MM.1S (cell line): ENCODE data around the gene TGFBR3.

Experiments used
- DNase-seq: peaks from one replicate; pipeline ENCODE4 v3.0.0-alpha.2; 2015
- H2AFZ ChIP-seq: fragments of 300-600 bp; sonication (generic); 2 replicates; pipeline ENCODE4 v1.6.0; 2016; ENCODE audit warnings: antibody characterized with exemption, low read length
- H3F3A ChIP-seq: fragments of 300-600 bp; sonication (generic); 2 replicates; pipeline ENCODE4 v1.6.1; 2016; ENCODE audit warnings: mild to moderate bottlenecking, antibody characterized with exemption, low read length, moderate library complexity, mixed read lengths; ENCODE audit not compliant: insufficient read depth
- H3K27ac ChIP-seq: fragments of 300-600 bp; sonication (generic); 2 replicates; pipeline ENCODE4 v1.5.1; 2016; ENCODE audit warnings: mild to moderate bottlenecking, low read length
- H3K27me3 ChIP-seq: fragments of 300-600 bp; sonication (generic); replicated peaks from 2 replicates; pipeline ENCODE4 v1.6.0; 2016; ENCODE audit warnings: low read length; ENCODE audit not compliant: insufficient read depth
- H3K36me3 ChIP-seq: fragments of 300-600 bp; sonication (generic); replicated peaks from 2 replicates; pipeline ENCODE4 v1.6.1; 2016; ENCODE audit warnings: mild to moderate bottlenecking, low read length, mixed read lengths; ENCODE audit not compliant: insufficient read depth
- H3K4me1 ChIP-seq: fragments of 300-600 bp; sonication (generic); 2 replicates; pipeline ENCODE4 v1.6.1; 2016; ENCODE audit warnings: low read length, mixed read lengths
- H3K4me2 ChIP-seq: fragments of 300-600 bp; sonication (generic); 2 replicates; pipeline ENCODE4 v1.6.0; 2016; ENCODE audit warnings: low read depth, low read length
- H3K4me3 ChIP-seq: fragments of 300-600 bp; sonication (generic); 2 replicates; pipeline ENCODE4 v1.5.1; 2016; ENCODE audit warnings: low read length, mixed read lengths
- H3K79me2 ChIP-seq: fragments of 300-600 bp; sonication (generic); 2 replicates; pipeline ENCODE4 v1.6.1; 2016; ENCODE audit warnings: mixed run types, low read length, mixed read lengths
- H3K9ac ChIP-seq: fragments of 300-600 bp; sonication (generic); 2 replicates; pipeline ENCODE4 v1.6.1; 2016; ENCODE audit warnings: low read length, mixed read lengths
- H3K9me2 ChIP-seq: fragments of 300-600 bp; sonication (generic); replicated peaks from 2 replicates; pipeline ENCODE4 v1.6.1; 2016; ENCODE audit warnings: mild to moderate bottlenecking, low read length, mixed read lengths; ENCODE audit not compliant: insufficient read depth
- H3K9me3 ChIP-seq: fragments of 300-600 bp; sonication (generic); replicated peaks from 2 replicates; pipeline ENCODE4 v1.6.1; 2016; ENCODE audit warnings: mild to moderate bottlenecking, low read length, mixed read lengths; ENCODE audit not compliant: insufficient read depth
- H4K20me1 ChIP-seq: fragments of 300-600 bp; sonication (generic); 2 replicates; pipeline ENCODE4 v1.6.1; 2016; ENCODE audit warnings: mild to moderate bottlenecking, low read length, moderate library complexity, mixed read lengths; ENCODE audit not compliant: insufficient read depth
- EZH2 ChIP-seq: fragments of 300-600 bp; sonication (generic); optimal IDR thresholded peaks from 2 replicates; pipeline ENCODE3; 2017; ENCODE audit warnings: low read depth, mild to moderate bottlenecking, antibody characterized with exemption, low read length, mixed read lengths
- EZH2phosphoT487 ChIP-seq: fragments of 300-600 bp; sonication (generic); IDR thresholded peaks from 2 replicates; pipeline ENCODE4 v1.6.1; 2018; ENCODE audit warnings: antibody characterized with exemption, low read length
- TF ChIP-seq, protein P1 (sequence below): fragments of 300-600 bp; sonication (generic); IDR thresholded peaks from 2 replicates; pipeline ENCODE4 v1.5.1; 2016; ENCODE audit warnings: antibody characterized with exemption, low read length, mixed read lengths

TGFBR3 gene

DNA sequence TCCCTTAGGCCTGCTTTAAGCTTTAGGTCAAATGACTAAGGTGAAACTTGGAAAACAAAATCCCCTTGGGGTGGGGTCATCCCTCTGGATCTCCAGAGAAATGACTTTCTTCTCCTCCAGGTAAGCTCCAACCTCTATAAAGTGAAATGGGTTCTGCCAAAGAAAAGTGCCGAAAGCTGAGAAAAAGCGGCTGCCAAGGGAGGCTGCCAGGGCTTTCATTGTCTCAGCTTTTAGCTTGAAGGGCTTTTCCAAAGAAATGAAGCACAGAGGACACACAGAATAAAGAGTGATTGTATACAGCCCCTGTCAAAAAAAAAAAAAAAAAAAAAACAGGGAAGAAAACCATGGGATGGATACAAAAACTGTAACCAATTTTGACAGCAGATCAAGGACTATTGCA is 126.9 kb downstream of the TGFBR3 start:
- no peak overlapping the region for H3K4me3 ChIP-seq
- no peaks in the 10 kb centered on the region for H3K4me1 ChIP-seq
- H3K9me3 ChIP-seq, result no peaks in the 10 kb centered on the region
- no peaks in the 10 kb centered on the region for H3F3A ChIP-seq
- no peaks in the 10 kb centered on the region for H3K79me2 ChIP-seq
- no peaks in the 10 kb centered on the region for H4K20me1 ChIP-seq
- H2AFZ ChIP-seq, result no peak overlapping the region
- H3K27ac ChIP-seq, result no peak overlapping the region
- H3K9ac ChIP-seq, result no peak overlapping the region
- no peaks in the 10 kb centered on the region for H3K36me3 ChIP-seq
- no peak overlapping the region for H3K4me2 ChIP-seq
- H3K27me3 ChIP-seq, result no peaks in the 10 kb centered on the region
- H3K9me2 ChIP-seq, result no peaks in the 10 kb centered on the region
- TF ChIP-seq, protein P1, sequence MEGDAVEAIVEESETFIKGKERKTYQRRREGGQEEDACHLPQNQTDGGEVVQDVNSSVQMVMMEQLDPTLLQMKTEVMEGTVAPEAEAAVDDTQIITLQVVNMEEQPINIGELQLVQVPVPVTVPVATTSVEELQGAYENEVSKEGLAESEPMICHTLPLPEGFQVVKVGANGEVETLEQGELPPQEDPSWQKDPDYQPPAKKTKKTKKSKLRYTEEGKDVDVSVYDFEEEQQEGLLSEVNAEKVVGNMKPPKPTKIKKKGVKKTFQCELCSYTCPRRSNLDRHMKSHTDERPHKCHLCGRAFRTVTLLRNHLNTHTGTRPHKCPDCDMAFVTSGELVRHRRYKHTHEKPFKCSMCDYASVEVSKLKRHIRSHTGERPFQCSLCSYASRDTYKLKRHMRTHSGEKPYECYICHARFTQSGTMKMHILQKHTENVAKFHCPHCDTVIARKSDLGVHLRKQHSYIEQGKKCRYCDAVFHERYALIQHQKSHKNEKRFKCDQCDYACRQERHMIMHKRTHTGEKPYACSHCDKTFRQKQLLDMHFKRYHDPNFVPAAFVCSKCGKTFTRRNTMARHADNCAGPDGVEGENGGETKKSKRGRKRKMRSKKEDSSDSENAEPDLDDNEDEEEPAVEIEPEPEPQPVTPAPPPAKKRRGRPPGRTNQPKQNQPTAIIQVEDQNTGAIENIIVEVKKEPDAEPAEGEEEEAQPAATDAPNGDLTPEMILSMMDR, result no peak
- TF ChIP-seq EZH2phosphoT487 (no peak), EZH2 (no peak)
- DNase-seq, result no peak

DNA sequence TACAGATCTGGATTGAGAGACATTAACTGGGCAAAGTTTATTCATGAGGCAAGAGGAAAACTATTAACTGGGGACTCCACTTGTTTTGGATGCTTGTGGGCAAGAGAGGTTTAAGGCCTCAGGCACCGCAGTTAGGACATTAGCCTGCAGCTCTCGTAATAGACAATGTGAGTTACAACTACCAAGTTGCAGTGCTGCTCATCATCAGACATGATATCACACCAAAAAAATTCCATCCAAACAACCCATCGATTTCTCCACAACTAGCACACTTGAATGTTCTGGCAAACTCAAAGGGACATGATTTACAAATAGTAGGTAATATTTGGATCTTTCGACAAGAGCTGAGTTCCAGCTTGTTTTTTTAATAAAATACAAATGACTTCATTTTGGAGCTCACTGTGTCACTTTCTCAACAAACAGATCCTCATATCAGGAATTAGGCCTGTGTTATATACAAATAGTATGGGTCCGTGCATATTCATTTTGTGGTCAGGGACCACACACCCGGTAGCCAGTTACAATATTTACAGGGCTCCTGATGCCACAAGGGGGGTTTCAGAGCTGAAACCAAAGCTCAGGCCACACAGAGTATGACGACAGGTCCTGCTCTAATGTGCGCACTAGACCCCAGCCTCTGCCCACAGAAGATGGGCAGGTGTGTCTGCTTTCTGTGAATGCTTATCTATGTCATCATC is 128.0 kb downstream of the TGFBR3 start:
- Histone ChIP-seq H3K9me2 (no peaks in the 10 kb centered on the region), H3K27me3 (no peaks in the 10 kb centered on the region), H3F3A (no peaks in the 10 kb centered on the region), H3K4me1 (no peaks in the 10 kb centered on the region), H3K9ac (no peak overlapping the region), H4K20me1 (no peaks in the 10 kb centered on the region), H3K36me3 (no peaks in the 10 kb centered on the region), H3K4me2 (no peak overlapping the region), H3K27ac (no peak overlapping the region), H3K9me3 (no peaks in the 10 kb centered on the region), H2AFZ (no peak overlapping the region), H3K4me3 (no peak overlapping the region), H3K79me2 (no peaks in the 10 kb centered on the region)
- DNase-seq, result no peak
- no peak for TF ChIP-seq EZH2

- H3K4me2 ChIP-seq, result no peak overlapping the region
These were observed 130.2 kb downstream of the TGFBR3 start for GRCh38 chr1:91755702-91756287.

GRCh38 chr1:91754816-91755580 is 131.0 kb downstream of the TGFBR3 start:
- Histone ChIP-seq H3K9ac (no peak overlapping the region), H3K4me3 (no peak overlapping the region), H3K27me3 (no peaks in the 10 kb centered on the region), H3K27ac (no peak overlapping the region), H3K4me1 (no peaks in the 10 kb centered on the region), H4K20me1 (no peaks in the 10 kb centered on the region), H3K9me3 (no peaks in the 10 kb centered on the region), H3K79me2 (no peaks in the 10 kb centered on the region), H3K9me2 (no peaks in the 10 kb centered on the region), H3K36me3 (no peaks in the 10 kb centered on the region), H3F3A (no peaks in the 10 kb centered on the region), H2AFZ (no peak overlapping the region), H3K4me2 (no peak overlapping the region)
- no peak for DNase-seq
- TF ChIP-seq EZH2phosphoT487 (no peak), EZH2 (no peak)
- TF ChIP-seq, protein P1, result no peak

More at GRCh38 chr1:91755702-91756287, 130.2 kb downstream of the TGFBR3 start:
- no peaks in the 10 kb centered on the region for H3K9me3 ChIP-seq
- no peak for DNase-seq
- H3K4me3 ChIP-seq, result no peak overlapping the region
- no peaks in the 10 kb centered on the region for H3K4me1 ChIP-seq
- H4K20me1 ChIP-seq, result no peaks in the 10 kb centered on the region
- H3K9me2 ChIP-seq, result no peaks in the 10 kb centered on the region
- no peaks in the 10 kb centered on the region for H3K36me3 ChIP-seq
- no peaks in the 10 kb centered on the region for H3F3A ChIP-seq
- H3K27ac ChIP-seq, result no peak overlapping the region
- no peak overlapping the region for H3K9ac ChIP-seq
- H2AFZ ChIP-seq, result no peak overlapping the region
- H3K79me2 ChIP-seq, result no peaks in the 10 kb centered on the region
- H3K27me3 ChIP-seq, result no peaks in the 10 kb centered on the region
- no peak for TF ChIP-seq EZH2phosphoT487
